ENCODE data around the gene GNS. TPM values are rescaled to one million over a fixed set of nuclear protein-coding genes. Genes with fewer than 3 reads are reported as not detected.

Gene GNS
- total RNA-seq, 1 donor from 2014 or later: 265 TPM

- DNase-seq (ENCODE audit: low read depth): no peak
Measured at GRCh38 chr12:64736771-64737170, 22.4 kb downstream of the GNS start.

GRCh38 chr12:64735442-64735841 is 23.8 kb downstream of the GNS start:
- no peak for DNase-seq (ENCODE audit: low read depth)

GRCh38 chr12:64733857-64734256 is 25.3 kb downstream of the GNS start:
- peak; percentile 97 for DNase-seq (ENCODE audit: low read depth)

GRCh38 chr12:64731683-64732082 is 27.5 kb downstream of the GNS start:
- no peak for DNase-seq (ENCODE audit: low read depth)

- DNase-seq (ENCODE audit: low read depth): no peak
Measured at GRCh38 chr12:64730588-64730969, 28.6 kb downstream of the GNS start.

- DNase-seq (ENCODE audit: low read depth): no peak
Measured at GRCh38 chr12:64729909-64730587, 29.2 kb downstream of the GNS start.

GRCh38 chr12:64724201-64724745 is 34.9 kb downstream of the GNS start:
- no peak for DNase-seq (ENCODE audit: low read depth)

- no peak for DNase-seq (ENCODE audit: low read depth)
Measured at GRCh38 chr12:64723630-64724029, 35.6 kb downstream of the GNS start.

- no peak for DNase-seq (ENCODE audit: low read depth)
Measured at GRCh38 chr12:64722835-64723234, 36.4 kb downstream of the GNS start.

- no peak for DNase-seq (ENCODE audit: low read depth)
Measured at GRCh38 chr12:64720884-64721283, 38.3 kb downstream of the GNS start.

- no peak for DNase-seq (ENCODE audit: low read depth)
Measured at GRCh38 chr12:64718649-64719048, 40.6 kb downstream of the GNS start.

- DNase-seq (ENCODE audit: low read depth): no peak
Measured at GRCh38 chr12:64716839-64717455, 42.3 kb downstream of the GNS start.

GRCh38 chr12:64716371-64716770 is 42.8 kb downstream of the GNS start:
- no peak for DNase-seq (ENCODE audit: low read depth)

GRCh38 chr12:64714551-64714968 is 44.6 kb downstream of the GNS start:
- DNase-seq (ENCODE audit: low read depth): no peak

- DNase-seq (ENCODE audit: low read depth): no peak
Measured at GRCh38 chr12:64713376-64713775, 45.8 kb downstream of the GNS start.

- no peak for DNase-seq (ENCODE audit: low read depth)
Measured at GRCh38 chr12:64709429-64709828, 49.8 kb downstream of the GNS start.

GRCh38 chr12:64707926-64708325 is 51.3 kb downstream of the GNS start:
- DNase-seq (ENCODE audit: low read depth): no peak

GRCh38 chr12:64707362-64707761 is 51.8 kb downstream of the GNS start:
- DNase-seq (ENCODE audit: low read depth): no peak

GRCh38 chr12:64706857-64707256 is 52.3 kb downstream of the GNS start:
- DNase-seq (ENCODE audit: low read depth): no peak

GRCh38 chr12:64706306-64706705 is 52.9 kb downstream of the GNS start:
- DNase-seq (ENCODE audit: low read depth): no peak

GRCh38 chr12:64701283-64701682 is 57.9 kb downstream of the GNS start:
- no peak for DNase-seq (ENCODE audit: low read depth)

- DNase-seq (ENCODE audit: low read depth): no peak
Measured at GRCh38 chr12:64700532-64700931, 58.7 kb downstream of the GNS start.

- no peak for DNase-seq (ENCODE audit: low read depth)
Measured at GRCh38 chr12:64699504-64700115, 59.6 kb downstream of the GNS start.
